ENCODE results near the gene LY6G6D.

The LY6G6D gene

DNA sequence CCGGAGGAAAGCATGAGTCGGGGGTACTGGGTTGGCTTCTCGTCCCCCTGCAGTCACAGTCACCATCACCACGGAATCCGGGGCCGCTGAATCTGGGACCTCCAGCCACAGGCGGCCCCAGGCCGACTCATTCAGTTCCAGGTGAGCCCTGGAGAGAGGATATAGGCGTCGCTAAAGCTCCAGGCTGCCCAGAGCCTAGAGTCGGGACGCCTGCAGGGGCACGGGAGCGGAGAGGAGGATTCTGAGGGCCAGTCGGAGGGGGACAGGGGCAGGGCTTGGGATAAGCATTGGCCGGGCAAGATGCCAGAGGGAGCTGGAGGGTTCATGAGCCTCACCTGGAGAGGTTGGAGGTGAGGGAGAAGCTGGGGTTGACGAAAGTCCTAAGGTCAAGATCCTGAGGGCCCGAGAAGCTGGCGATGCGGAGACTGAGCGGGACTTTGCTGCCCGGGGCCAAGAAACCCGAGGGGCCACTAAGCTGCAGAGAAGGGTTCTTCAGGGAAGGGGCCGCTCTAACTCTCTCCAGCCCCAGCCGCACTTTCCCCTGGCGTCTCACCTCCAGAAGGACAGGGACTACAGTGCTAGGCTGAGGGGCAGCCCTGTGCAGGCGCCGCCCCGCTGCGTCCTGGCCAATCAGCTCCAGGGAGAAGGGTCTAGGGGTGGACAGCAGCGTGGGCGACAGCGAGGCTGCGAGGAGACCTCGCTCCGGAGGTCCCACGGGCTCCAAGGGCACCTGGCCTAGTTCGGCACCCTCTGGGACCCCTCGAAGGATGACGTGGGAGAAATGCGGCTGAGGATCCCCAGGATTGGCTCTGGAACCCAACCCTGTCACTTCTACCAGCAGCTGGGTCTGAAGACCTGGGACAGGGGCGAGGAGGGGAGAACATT, 51.0 kb downstream of the LY6G6D start:
- DNase-seq = no peak

DNA sequence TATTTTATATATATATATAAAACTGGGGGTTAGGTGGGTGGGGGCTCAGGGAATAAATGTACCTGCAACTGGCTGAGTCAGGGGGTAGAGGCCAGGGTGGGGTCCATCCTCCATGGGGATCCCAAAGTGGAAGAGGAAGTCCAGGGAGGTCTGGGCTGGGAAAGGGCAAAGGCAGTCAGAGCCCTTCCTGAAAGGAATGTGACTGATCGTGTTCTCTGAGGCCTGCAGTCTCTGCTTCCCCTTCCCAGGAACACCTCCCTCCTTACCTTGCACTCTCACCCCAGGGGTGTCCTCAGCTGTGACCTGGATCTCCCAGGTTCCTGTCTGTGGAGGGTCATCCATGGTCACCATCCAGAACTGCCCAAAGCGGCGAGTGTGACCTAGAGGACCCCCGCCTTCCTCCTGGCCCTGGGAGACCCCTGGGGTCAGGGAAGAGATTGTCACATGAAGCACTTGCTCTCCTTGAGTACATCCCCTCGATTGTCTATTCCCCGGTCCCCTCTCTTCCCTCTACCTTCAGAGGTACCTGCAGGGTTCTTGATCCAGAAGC, 52.0 kb downstream of the LY6G6D start:
- no peak for DNase-seq

Data from hematopoietic multipotent progenitor cell treated with erythropoietin and hydrocortisone succinate and interleukin-3 and kit ligand, for 8 days (in vitro differentiated cells).